ENCODE measurements around the gene BABAM2.

Gene BABAM2

GRCh38 chr2:28336264-28336980, 445.9 kb downstream of the BABAM2 start:
- no peak for DNase-seq

GRCh38 chr2:28336982-28337627, 446.6 kb downstream of the BABAM2 start:
- DNase-seq: no peak

DNA sequence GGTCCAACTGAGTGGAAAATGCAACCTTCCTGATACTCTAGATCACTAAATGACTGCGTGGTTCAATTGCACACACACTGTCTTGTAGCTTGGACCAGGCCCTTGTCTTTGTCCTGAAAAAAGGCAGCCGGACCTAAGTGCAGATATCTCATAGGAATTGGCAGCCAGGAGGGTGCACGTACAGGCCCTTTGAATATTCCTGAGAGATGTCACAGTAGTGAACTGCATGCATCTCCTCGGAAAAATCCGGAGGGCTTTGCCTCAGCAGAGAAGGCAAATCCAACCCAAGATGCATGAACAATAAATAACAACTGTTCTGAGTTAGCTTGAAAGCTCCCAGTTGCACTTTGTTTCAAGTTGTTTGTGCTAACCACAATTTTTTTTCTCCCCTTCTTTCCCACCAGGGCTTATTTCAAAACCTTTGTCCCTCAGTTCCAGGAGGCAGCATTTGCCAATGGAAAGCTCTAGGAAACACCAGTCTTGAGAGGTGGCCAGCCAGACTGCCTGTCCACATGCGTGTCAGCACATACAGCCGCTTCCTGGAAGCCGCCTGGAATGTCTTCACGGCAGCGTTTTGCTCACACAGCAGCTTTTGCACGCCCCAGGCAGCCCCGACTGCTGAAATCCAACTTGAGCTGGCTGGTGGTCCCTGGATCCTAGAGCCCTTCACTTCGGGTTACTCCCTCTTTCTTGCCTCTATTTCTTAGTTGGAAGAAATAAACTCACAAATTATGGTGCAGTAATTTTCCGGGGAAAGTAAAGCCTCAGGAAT, 447.7 kb downstream of the BABAM2 start:
- DNase-seq: peak; percentile 88

DNA sequence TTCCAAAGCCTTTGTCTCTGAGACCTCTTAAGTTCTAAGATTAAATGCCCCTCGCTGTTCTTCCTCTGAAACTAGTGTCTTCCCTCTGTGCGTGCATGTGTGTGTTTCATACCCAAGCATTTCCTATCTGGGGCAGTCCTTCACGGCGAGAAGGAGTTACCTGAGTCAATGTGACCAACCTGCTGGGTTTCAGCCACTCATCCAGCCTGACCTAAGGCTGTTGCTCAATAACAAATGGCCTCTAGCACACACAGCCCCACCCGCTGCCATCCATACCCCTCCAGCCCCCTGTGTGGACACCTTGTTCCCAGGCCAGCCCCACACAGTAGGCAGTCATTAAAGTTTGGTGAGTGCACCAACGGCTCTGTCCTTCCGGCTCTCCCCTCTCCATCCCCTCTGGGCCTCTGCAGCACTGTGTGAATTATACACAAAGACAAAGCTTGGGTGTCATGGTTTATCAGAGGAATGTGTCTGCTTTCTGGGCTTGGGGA, 448.3 kb downstream of the BABAM2 start:
- DNase-seq: no peak

DNA sequence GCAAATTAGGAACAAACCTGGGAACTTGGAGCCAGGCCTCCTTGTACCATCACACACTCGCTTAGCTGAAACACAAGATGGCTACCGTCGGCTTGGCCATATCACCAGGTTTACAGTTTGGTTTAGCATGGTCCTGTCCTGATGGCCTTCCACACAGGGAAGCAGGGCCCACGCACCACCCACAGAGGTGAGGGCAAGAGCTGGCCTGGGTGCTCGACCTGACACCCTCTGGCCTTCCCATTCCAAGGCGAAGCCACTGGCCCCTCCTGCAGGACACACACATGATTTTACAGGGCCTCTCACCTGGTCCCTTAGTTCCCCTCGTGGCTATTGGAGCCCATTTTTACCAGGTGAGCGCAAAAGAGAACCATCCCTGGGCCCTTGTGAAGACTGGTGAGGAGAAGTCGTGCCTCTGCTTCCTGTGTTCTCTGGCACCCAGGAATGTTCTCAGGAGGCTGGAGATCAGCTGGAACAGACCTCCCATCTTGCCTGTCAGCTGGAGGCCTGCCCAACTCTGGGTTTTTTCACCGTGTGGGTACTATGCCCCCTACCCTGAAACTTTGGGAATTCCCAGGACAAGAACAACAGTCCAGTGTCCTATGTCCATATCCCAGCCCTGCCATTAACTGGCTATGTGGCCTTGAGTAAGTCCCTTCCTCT, 449.1 kb downstream of the BABAM2 start:
- DNase-seq: no peak

GRCh38 chr2:28340312-28341202, 450.0 kb downstream of the BABAM2 start:
- DNase-seq: no peak

DNA sequence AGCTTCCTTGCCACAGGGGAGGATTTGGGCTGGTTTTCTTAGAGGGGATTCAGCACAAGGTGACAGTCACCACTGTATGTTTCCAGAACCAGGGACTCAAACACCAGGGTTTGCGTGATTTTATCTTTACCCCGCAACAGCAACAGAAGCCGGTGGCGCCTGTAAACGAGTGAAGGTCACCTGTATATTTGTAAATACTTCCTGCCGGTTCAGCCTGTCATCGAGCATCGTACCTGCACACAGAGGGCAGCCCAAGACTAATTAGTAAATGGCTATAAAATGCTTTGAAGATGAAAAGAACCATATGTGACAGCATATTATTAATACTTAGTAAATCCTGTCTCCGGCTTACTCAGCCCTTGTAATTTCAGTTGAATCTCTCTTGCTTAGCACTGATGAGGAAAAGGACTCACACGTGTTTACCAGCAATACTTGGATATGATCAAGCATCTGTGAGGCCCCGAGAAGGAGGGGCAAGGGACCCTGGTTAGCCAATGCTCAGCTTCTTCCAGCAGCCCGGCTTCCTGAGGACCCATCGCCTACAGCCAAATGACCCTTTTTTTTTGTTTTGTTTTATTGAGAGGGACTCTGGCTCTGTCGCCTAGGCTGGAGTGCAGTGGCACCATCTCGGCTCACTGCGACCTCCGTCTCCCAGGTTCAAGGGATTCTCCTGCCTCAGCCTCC, 450.8 kb downstream of the BABAM2 start:
- no peak for DNase-seq

GRCh38 chr2:28342081-28342967, 451.8 kb downstream of the BABAM2 start:
- peak; percentile 80 for DNase-seq

DNA sequence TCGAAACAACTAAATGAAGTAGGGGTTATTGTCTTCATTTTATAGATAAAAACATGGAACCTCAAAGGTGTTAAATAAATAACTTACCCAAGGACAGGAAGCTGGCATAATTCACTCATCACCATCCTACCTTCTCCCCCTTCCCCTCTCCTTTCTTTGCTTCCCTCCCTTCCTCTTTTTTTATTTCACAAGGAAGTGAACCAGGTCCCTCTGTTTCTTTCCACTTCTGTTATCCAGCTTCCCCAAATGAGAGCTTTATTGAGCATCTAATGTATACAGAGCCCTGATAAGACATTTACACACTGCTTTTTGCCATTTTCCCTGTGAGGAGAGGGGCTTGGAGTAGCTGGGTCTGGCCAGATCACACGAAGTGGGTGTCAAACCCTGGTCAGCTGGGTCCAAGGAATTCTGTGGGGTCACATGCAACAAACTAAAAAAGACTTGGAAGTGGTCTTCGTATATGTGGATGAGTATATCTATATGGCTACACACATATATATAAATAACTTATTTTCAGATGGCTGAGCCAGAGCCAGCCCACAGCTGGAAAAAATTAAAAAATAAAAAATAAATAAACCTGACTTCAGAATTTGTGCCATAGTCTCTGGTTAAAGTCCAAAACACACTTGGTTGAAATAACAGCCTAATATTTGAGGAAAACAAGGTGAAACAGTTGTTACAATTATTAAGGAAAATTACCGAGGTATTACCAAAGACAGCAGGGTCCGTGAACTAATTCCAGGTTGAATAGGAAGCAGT, 452.8 kb downstream of the BABAM2 start:
- no peak for DNase-seq

- DNase-seq: no peak
Observed at GRCh38 chr2:28343971-28344715, 453.6 kb downstream of the BABAM2 start.

GRCh38 chr2:28344756-28345373, 454.3 kb downstream of the BABAM2 start:
- no peak for DNase-seq

- no peak for DNase-seq
Observed at GRCh38 chr2:28345619-28346018, 455.1 kb downstream of the BABAM2 start.

- no peak for DNase-seq
Observed at GRCh38 chr2:28346587-28346986, 456.1 kb downstream of the BABAM2 start.

- no peak for DNase-seq
Observed at GRCh38 chr2:28347193-28347592, 456.7 kb downstream of the BABAM2 start.

- DNase-seq: no peak
Observed at GRCh38 chr2:28347596-28347995, 457.1 kb downstream of the BABAM2 start.

GRCh38 chr2:28348149-28348567, 457.6 kb downstream of the BABAM2 start:
- DNase-seq: no peak

GRCh38 chr2:28348921-28349320, 458.4 kb downstream of the BABAM2 start:
- no peak for DNase-seq

DNA sequence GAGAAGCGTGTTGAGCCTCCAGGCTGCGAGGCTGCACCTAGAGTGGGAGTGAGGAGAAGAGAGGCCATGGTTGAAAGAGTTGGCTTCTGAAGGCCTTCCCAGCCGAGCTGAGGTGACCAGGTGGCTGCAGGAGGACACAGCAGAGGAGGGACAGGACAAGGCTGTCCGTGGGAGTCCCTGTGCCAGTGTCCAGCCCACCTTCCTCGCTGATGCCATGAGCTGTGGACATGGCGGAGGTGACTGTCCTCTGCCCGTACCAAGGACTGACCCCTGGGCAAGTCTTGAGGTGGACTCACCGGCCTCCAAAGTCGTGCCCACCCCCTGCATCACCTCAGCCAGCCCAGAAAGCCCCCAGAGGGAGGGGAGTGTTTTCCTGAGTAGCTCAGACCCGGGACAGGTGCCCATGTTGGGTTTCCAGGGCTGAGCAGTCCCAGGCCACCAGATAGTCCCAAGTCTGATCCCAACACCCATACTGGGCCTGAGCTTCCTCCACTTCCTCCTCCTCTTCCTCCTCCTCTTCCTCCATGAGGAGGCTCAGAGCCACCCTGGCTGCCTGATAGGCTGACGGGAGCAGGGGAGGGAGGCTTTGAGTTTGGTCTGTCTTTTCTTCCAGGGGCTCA, 459.1 kb downstream of the BABAM2 start:
- DNase-seq: no peak
